ENCODE data around the gene RBX1.
A peak's percentile ranks its signal among the peaks of the same experiment; 100 is the strongest.
"Not testable (repeated sequence)": the region's sequence is repeated elsewhere in the genome, so short reads cannot be mapped to it uniquely, and the experiment has no call there.

RBX1 gene

DNA sequence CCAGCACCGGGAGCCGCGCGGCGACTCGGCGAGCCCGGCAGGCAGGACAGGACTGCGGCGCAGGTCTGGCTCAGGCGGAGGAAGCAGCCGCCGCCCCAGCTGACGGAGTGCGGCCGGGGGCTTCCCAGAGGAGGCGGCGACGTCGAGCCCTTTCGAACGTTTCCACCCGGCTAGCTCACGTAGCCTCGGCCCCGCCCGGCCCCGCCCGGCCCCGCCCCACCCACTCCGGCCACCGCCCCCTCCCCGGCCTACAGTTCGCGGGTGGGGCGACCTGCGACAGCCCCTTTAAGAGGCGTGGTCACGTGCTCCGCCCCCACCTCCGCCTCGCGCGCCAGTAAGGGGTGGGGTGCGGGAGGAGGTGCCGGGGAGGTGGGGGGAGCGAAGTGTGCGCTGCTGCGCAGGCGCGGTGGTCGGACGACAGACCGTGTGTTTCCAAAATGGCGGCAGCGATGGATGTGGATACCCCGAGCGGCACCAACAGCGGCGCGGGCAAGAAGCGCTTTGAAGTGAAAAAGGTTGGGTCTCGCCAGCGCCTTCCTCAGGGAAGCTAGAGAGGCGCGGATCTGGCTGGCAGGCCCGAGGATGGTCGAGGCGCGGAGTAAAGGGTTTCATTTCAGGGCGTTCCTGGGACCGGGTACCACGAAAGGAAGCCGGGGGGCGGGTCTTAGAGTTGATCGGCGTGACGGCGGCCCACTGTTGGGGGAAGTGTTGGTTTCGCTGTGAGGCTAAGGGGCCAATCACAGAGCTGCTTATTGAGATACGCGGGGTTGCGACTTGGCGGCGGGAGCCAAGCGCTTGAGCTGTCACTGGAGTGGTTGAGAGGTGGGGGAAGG lies at the start of gene RBX1:
RBX1 (plus strand) TSS at position 417 of the 833 bp plus-strand sequence; CDS start at position 438, 21 bp downstream.
- DNase-seq: peak; percentile 67

DNA sequence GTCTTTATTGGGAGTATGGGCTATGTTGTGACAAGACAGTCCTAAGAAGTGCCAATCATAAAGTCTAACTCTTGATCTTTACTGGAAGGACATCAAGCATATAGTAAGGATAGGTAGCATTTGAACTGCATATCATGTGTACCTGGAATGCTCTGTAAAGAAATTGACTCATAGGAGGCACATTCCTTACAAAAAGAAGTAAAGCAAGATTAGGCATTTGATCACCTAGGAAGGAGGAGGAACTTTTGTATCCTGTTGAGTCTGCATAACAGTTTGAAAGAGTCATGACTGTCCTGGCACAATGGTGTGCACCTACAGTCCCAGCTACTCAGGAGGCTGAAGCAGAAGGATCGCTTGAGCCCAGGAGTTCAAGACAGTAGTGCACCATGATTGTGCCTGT lies 47.1 kb upstream of the RBX1 start:
- no peak for DNase-seq

DNA sequence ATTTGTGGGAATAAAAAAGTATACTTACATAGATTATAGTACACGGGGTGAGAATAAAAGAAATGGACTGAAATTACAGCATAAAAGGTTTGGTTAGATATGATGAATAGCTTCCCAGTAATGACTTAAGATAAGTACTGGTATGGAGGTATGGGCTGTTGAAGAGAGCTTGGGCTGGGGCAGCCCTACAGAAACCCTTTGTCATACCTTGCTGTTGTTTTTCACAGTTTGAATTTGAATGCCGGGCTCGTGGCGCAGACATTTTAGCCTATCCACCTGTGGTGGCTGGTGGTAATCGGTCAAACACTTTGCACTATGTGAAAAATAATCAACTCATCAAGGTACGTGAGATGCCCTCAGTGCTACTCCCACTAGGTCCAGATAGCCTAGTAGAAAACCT lies 42.3 kb upstream of the RBX1 start:
- DNase-seq: no peak

DNA sequence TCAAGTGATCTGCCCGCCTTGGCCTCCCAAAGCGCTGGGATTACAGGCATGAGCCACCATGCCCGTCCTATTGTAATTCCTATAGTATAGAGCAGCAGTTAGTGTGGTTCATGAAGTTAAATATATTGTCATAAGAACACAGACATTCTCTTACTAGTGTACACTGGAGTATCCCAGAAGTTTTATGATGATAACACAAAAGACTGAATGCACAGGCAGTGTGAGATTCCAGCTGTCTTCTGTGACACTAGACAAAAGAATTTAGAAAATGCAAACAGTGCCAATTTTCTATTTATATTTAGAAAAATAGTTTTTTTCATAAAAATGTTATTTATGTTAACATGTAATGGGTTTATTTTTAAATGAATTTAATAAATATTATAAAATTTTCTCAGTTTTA lies 39.4 kb upstream of the RBX1 start:
- DNase-seq: no peak

DNA sequence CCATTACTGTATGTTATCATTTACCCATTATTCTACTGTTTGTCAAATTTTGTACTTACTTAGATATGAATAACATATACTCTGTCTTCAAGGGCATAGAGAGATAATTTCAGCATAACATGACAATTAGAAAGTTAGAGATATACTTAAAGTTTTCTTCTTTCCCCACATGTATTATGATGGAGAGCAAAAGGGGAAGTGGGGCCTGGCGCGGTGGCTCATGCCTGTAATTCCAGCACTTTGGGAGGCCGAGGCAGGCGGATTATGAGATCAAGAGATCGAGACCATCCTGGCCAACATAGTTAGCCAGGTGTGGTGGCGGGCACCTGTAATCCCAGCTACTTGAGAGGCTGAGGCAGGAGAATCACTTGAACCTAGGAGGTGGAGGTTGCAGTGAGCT lies 38.2 kb upstream of the RBX1 start:
- DNase-seq: not testable (repeated sequence)

DNA sequence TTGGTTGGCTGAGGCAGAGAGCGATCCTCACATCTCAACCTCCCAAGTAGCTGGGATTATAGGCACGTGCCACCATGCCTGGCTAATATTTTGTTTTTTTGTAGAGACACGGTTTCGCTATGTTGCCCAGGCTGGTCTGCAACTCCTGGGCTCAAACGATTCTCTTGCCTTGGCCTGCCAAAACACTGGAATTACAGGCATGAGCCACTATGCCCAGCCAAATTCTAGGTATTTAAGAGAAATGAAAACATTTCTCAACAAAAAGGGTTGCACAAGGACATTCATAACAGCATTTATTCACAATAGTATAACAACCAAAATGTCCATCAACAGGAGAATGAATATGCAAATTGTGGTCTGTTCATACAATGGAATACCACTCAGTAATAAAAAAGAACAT lies 31.7 kb upstream of the RBX1 start:
- no peak for DNase-seq

DNA sequence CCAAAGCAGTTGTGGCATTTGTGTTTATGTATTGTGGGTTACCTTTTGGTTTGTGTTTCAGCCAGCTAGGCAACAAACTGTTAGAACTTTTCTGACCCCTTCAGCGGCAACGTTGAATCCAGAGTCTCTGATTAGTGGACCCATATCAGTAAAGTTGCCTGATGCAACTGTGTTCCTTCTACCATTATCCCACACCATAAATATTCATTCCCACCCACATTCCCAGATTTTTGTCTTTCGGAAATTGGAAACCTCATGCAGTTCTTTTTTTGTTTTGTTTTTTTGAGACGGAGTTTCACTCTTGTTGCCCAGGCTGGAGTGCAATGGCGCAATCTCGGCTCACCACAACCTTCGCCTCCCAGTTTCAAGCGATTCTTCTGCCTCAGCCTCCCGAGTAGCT lies 30.7 kb upstream of the RBX1 start:
- no peak for DNase-seq

DNA sequence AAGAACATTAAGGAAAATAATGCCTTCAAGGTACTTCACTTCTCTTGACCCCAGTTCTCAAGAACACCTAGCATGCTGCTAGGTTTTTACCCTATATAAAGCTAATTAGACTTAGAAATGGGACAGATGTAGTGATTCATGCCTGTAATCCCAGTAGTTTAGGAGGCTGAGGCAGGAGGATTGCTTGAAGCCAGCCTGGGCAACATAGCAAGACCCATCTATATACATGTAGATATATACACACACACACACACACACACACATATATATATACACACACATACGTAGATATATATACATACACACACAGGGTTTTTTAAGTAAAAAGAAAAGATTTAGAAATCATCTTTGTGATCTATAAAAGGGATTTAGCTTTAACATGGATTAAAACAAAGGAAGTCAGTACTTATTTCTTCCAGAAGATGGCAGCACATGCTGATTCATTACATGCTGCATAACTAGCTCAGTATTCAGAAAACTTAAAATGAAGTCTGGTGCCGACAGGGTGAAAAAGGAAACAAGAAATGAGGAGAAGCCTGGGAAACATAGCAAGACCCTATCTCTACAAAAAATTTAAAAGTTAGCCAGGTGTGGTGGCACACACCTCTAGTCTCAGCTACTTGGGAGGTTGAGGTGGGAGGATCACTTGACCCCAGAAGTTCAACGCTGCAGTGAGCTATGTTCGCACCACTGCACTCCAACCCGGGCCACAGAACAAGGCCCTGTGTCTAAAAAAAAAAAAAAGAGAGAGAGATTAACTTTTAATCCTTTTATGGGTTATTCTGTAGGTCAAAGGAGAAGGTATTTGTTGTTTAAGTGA lies 28.5 kb upstream of the RBX1 start:
- peak; percentile 15 for DNase-seq

DNA sequence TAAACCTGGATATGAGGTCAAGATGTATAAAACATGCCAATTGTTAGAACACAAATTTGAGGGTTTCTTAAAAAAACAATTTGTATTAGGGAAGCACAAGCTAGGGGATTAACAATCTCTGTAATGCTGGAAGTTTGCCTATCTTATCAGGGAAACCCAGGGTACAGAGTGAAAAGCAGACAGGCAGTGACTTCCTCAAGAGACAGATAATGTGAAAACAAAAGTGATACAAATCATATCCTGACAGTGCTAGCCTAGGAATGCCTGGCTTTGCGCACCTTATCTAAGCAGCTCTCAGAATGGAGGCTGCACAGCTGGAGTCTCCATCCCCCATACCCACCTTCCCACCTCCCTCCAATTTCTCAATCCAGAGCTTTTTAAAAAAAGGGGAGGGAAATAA lies 22.5 kb upstream of the RBX1 start:
- DNase-seq: no peak

DNA sequence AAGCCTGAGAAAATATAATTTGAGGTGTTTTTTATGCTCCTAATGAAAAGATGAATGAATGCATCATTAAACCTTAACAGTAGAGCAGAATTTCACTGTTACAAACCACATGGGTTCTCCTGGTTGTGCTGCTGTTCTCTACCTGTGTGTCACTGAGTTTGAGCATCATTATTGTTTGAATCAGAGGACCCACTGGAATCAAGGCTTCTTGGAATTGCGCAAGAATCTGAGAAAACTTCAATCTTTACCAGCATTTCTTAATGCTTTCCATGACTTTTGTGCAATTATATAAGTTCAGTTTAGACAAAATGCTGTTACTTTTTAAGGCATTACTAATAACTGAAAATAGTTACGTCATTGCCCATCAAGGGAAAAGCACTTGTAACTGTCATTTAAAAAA lies 18.8 kb upstream of the RBX1 start:
- no peak for DNase-seq

DNA sequence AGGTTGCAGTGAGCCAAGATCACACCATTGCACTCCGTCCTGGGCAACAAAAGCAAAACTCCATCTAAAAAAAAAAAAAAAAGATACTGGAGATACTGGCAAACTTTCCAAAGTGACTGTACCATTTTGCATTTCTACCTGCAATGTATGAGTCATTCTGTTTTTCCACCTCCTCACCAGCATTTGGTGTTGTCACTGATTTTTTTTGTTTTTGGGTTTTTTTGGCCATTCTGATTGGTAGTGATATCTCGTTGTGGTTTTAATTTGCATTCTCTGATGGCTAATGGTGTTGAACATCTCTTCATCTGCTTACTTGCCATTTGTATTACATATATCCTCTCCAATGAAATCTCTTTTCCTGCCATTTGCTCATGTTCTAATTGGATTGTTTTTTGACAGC lies 12.0 kb upstream of the RBX1 start:
- DNase-seq: no peak

DNA sequence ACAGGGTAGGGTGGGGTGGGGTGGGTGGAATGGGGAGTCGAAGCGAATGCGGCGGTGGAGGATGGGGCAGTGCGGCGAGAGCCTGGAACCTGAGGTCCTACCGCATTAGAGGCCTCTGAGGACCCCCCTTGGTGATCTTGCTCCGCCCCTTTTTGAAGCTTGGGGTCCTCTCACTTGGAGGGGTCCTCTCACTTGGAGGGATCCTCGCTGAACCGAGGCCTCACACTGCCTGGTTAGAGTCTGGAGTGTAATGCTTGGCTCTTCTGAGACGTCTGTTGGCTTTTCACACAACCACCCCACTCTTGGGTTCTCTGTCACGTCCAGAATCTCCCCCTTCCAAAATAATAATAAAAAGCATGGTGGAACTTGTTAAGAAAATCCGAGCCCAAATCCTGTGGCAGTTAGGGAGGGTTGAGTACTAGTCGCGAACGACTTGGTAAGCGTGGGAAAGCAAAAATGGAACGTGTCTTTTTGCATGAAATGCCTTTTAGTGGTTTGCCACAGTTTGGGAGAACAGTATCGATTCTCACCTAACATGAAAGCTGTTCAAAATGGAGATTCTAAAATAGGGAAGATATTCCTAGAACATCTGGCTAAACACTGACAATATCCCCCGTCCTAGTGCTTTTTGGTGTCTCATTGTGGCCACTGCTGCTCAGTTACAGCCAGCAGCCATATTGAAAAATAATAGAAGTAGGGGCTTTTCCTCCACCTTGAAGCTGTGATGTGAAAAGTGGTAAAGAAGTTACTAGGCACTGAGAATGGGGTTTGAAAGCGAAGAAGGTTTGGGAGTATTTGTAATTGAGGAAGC lies 822 bp downstream of the RBX1 start:
- DNase-seq: no peak

DNA sequence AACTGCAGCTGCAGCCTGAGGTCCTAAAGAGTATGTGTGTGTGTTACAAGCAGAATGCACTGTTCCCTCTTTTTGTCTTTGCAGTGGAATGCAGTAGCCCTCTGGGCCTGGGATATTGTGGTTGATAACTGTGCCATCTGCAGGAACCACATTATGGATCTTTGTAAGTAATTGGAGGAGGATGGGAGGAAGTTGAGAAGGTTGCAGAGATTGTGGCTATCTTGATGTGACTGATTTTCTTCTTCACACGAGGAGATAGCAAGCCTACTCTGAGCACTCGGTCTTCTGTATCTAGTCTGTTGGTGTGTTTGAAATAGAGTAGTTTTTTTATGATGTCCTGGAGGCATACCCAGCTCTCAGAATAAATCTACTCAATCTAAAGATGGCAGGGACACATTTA lies 2.3 kb downstream of the RBX1 start:
- no peak for DNase-seq

DNA sequence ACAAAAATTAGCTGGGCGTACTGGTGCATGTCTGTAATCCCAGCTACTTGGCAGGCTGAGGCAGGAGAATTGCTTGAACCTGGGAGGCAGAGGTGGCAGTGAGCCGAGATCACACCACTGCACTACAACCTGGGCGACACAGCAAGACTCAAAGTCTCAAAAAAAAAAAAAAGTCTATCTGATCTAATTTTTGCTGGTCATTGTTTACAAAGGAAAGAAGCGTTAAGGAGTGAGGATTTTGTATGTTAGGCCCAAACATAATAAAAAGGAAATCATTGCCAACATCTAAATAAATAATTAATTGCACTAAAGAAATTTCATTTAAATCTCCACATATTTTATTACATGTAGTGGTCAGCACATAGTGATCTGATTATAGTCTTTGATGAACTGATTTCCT lies 2.9 kb downstream of the RBX1 start:
- no peak for DNase-seq

DNA sequence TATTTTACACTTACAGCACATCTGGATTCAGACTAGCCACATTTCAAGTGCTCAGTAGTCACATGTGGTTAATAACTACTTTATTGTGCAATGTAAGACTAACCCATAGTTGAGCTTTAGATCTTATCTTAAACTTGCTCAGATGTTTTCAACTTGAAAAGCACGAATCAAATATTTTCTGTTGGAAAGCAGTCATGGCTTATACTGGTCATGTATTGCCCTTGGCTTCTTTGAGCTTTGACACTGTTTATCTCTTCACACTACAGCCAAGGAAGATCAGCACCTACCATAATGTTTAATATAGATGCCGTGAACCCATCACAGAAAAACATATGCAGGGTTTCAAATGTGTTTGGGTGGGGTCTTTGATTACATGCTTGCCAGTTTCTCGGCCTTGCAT lies 4.4 kb downstream of the RBX1 start:
- no peak for DNase-seq

DNA sequence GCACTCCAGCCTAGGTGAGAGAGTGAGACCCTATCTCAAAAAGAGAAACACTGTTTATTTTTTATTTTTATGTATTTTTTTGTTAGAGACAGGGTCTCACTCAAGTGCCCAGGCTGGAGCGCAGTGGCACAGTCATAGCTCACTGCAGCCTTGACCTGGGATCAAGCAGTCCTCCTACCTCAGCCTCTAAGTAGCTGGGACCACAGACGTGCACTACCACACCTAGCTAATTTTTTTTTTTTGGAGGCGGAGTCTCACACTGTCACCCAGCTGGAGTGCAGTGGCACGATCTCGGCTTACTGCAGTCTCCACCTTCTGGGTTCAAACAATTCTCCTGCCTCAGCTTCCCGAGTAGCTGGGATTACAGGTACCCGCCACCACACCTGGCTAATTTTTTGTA lies 6.4 kb downstream of the RBX1 start:
- DNase-seq: no peak

DNA sequence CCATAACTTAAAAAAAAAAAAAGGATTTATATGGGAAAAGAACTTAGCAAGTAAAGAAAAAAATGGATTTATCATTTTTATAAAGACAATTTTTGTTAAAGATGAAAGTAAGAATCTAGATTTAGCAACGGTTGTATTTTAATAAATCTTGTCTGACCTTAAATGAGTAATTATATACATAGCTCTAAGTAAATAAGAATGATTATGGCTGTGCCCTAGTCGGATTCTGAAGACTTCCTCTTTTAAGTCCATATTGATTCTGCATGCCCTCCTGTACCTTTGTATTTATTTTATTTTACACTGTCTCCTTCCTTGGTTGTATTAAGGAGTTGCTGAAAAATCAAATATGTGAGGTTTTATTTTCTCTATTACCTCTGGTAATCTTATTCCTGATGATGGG lies 7.1 kb downstream of the RBX1 start:
- no peak for DNase-seq

DNA sequence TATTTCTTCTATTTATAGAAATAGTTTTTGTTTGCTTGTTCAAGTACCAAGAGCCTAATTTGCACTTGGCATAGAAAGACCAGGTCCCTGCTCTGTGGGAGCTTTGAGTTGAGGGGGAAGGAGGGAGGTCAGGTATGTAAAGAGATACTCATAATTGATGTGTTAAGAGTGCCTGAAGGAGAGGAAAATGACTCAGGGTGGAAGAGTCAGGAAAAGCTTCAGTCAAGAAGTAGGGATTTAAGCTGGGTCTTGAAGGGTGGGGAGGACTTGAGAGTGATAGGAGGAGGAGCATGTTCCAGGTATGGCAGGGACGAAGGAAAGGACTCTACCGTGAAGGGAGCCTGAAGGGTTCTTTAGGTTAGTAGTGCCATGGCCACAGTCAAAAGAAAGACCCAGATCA lies 9.0 kb downstream of the RBX1 start:
- DNase-seq: no peak

DNA sequence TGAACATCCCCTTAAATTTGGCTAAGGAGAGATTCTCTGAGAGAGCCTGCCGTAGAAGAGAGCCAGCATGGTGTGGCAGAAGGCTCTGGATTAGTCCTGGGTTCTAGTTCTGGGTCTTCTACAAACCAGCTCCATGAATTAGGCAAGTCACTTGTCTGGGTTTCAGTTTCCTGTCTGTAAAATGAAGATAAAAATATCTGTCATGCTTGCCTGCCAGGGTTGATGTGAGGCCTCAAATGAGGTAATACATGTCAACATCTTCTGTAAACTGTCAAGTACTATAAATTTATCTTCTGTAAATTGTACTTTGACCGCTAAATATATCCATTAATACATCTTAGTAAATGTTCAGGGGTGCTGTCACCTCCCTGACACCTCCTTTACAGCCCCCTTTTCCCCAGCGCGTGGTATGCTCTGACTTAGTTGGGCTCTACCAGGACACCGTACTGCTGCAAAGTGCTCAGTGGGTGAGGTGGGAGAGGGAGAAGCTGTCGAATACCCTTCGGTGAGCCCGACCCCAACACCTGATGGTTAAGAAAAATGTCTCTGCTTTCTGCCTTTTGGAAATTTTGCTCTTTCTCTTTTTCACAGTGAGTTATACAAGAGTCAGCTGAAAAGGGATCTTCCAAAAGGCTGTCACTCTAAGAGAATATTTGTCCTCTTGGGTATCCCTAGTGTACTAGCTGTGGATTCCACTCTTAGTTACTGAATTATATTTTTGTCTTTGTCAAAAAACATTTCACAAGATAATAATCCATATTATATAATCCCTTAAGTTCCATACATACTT lies 15.0 kb downstream of the RBX1 start:
- no peak for DNase-seq

DNA sequence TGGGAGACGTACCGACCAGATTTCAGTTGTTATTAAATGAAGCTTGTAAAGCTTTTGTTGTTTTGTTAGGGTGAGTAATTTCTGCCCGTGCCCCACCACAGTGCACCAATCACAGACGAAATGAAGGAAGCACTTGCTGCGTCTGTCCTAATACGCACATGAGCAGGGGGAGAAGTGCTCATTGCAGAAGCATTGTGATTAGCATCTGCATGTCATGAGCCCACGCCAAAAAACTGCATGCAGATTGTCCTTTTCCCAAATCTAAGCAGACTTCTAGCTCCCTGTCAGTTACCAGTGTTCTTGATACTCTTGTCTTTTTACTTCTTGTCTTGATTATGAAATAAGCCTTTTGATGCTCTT lies 15.5 kb downstream of the RBX1 start:
- no peak for DNase-seq

DNA sequence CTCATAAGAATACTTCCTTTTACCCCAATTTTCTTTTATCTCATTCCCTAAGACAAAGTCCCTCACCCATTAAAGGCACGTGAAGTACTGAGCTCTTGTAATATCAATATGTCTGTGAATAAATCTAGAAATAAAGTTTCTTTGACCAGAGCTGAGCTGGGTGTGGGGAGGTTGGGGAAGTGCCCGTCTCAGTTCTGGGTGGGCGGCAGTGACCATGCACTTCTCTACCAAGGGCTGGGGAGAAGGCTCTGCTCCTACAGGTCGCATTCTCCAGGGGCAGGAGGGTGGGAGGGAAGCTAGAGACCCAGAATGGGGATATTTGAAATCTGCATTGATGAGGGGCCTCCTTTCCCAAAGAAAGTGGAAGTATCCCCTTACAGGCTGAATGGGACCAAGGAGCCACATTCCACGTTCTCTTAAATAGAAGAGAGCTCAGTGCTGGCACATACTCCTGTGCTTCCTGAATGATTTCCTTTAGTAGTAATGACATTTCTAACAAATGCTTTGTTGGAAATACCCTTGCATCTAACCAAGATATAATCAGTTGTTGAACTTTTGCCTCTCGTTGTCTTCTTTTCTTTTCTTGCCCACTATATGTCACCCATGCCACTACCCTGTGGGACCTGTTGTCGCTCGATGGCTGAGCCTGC lies 16.1 kb downstream of the RBX1 start:
- DNase-seq: no peak

DNA sequence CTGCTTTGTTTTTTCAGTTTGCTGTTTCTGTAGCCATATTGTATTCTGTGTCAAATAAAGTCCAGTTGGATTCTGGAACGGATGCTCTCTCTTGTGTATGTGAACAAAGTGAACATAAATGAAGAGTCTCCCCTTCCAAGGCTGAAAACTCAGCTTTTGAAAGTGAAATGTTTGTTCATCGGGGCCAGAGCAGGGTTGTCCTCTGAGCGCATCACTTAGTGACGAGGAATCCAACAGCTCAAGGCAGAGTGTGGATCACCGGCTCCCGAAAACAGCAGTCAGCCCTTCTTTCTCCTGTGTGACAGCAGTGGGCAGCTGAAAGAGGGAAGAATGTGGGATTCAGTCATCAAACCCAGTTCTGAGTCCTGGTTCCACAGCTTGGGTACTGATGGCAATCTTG lies 21.4 kb downstream of the RBX1 start:
- no peak for DNase-seq

Measured in NCI-H2081 treated with DMSO at 0.1 percent for 48 hours (cell line).